Liver (tissue), 9 donors: ENCODE results near the gene FBXO3. TPM values are rescaled to one million over a fixed set of nuclear protein-coding genes. Genes with fewer than 3 reads are reported as not detected.
"Not testable (repeated sequence)": the region's sequence is repeated elsewhere in the genome, so short reads cannot be mapped to it uniquely, and the experiment has no call there.

Experiments used
- DNase-seq: peaks from one replicate; pipeline ENCODE4 v3.0.0-alpha.2; 2017; ENCODE audit warnings: low spot score
- H3K27ac ChIP-seq, 2 donors: one replicate each; pipeline ENCODE4 v1.7.0; 2013; ENCODE audit warnings: inconsistent platforms in 2 of 2, low read length in 2 of 2, control low read depth in 1 of 2, low read depth in 1 of 2, mild to moderate bottlenecking in 1 of 2
- H3K27me3 ChIP-seq, 4 donors: one replicate each; pipeline versions ENCODE4 v1.6.1 to v1.7.0; 2013; ENCODE audit warnings: low read length in 3 of 4, inconsistent platforms in 1 of 4, mild to moderate bottlenecking in 1 of 4, moderate library complexity in 1 of 4; ENCODE audit not compliant: control insufficient read depth in 4 of 4, insufficient read depth in 4 of 4
- H3K36me3 ChIP-seq, 4 donors: one replicate each; pipeline versions ENCODE4 v1.6.1 to v1.7.0; 2013; ENCODE audit warnings: low read length in 3 of 4, mild to moderate bottlenecking in 3 of 4, low read depth in 1 of 4, moderate library complexity in 1 of 4; ENCODE audit not compliant: control insufficient read depth in 4 of 4, insufficient read depth in 3 of 4
- H3K4me1 ChIP-seq, 4 donors: one replicate each; pipeline versions ENCODE4 v1.6.1 to v1.7.0; 2013; ENCODE audit warnings: low read length in 3 of 4, mild to moderate bottlenecking in 3 of 4, moderate library complexity in 1 of 4; ENCODE audit not compliant: control insufficient read depth in 4 of 4, insufficient read depth in 4 of 4
- H3K4me3 ChIP-seq, 3 donors: one replicate each; pipeline versions ENCODE4 v1.6.1 to v1.7.0; 2013; ENCODE audit warnings: low read length in 3 of 3, control low read depth in 1 of 3, low read depth in 1 of 3, mild to moderate bottlenecking in 1 of 3
- H3K9ac ChIP-seq, 2 donors: one replicate each; pipeline ENCODE4 v1.7.0; 2013; ENCODE audit warnings: low read length in 2 of 2, mild to moderate bottlenecking in 2 of 2, moderate library complexity in 2 of 2, control low read depth in 1 of 2, low read depth in 1 of 2
- H3K9me3 ChIP-seq, 4 donors: one replicate each; pipeline versions ENCODE4 v1.6.1 to v1.7.0; 2013; ENCODE audit warnings: low read length in 3 of 4; ENCODE audit not compliant: control insufficient read depth in 4 of 4
- EGR1 ChIP-seq, 2 donors: IDR thresholded peaks; 2 replicates each; pipeline ENCODE4 v1.6.1; 2016 to 2018; ENCODE audit warnings: antibody characterized with exemption in 2 of 2, low read depth in 2 of 2
- FOXA2 ChIP-seq: IDR thresholded peaks from 2 replicates; pipeline ENCODE4 v1.6.1; 2016; ENCODE audit warnings: antibody characterized with exemption
- GABPA ChIP-seq, 2 donors: IDR thresholded peaks in 1 of 2; conservative IDR thresholded peaks in 1 of 2; 2 replicates each; pipeline ENCODE4 v1.6.1; 2016; ENCODE audit warnings: antibody characterized with exemption in 2 of 2, mild to moderate bottlenecking in 1 of 2, moderate library complexity in 1 of 2
- HNF4A ChIP-seq, 2 donors: conservative IDR thresholded peaks; 2 replicates each; pipeline ENCODE4 v1.6.1; 2016; ENCODE audit warnings: antibody characterized with exemption in 2 of 2, mild to moderate bottlenecking in 2 of 2
- HNF4G ChIP-seq: IDR thresholded peaks from 2 replicates; pipeline ENCODE4 v1.6.1; 2016; ENCODE audit warnings: antibody characterized with exemption
- JUND ChIP-seq, 2 donors: IDR thresholded peaks; 2 replicates each; pipeline ENCODE4 v1.6.1; 2016; ENCODE audit warnings: antibody characterized with exemption in 2 of 2
- NR2F2 ChIP-seq: IDR thresholded peaks from 2 replicates; pipeline ENCODE4 v1.6.1; 2016; ENCODE audit warnings: antibody characterized with exemption
- RXRA ChIP-seq, 2 donors: IDR thresholded peaks; 2 replicates each; pipeline ENCODE4 v1.6.1; 2017 to 2018; ENCODE audit warnings: antibody characterized with exemption in 2 of 2, mild to moderate bottlenecking in 1 of 2
- TAF1 ChIP-seq: conservative IDR thresholded peaks from 2 replicates; pipeline ENCODE4 v1.6.1; 2016; ENCODE audit warnings: antibody characterized with exemption, mild to moderate bottlenecking
- YY1 ChIP-seq: IDR thresholded peaks from 2 replicates; pipeline ENCODE4 v1.6.1; 2016; ENCODE audit warnings: antibody characterized with exemption, mild to moderate bottlenecking
- WGBS: extraction: QIAGEN DNeasy Blood & Tissue Kit; methylation state at CpG from one replicate; pipeline ENCODE4 v1.1.7; 2013; 5-methylcytosine and 5-hydroxymethylcytosine counted together
- polyA plus RNA-seq, 2 donors: library from polyadenylated mRNA; stranded (reverse) in 1 of 2; unstranded in 1 of 2; fragments of 200-250 nt in 1 of 2; fragments of >200 nt in 1 of 2; fragmentation: Nextera tagmentation in 1 of 2; extraction: Ambion mirVana in 1 of 2; gene quantifications; one replicate each; pipeline versions ENCODE4 v1.2.1 to v1.2.3, GENCODE V29; 2013 to 2015
- total RNA-seq, 2 donors: library from RNA; depleted of rRNA; stranded (reverse); fragments of >200 nt; gene quantifications; one replicate each; pipeline ENCODE4 v1.2.3, GENCODE V29; 2014
- TF ChIP-seq, protein P1 (sequence below): IDR thresholded peaks from 2 replicates; pipeline ENCODE4 v1.6.1; 2016; ENCODE audit warnings: antibody characterized with exemption
- TF ChIP-seq, protein P2 (sequence below): fragments of 150-350 bp; IDR thresholded peaks from 2 replicates; pipeline ENCODE4 v1.5.1; 2017; ENCODE audit warnings: improper control_type of control experiment, low read depth, low read length; ENCODE audit not compliant: missing input control
- donor health status: healthy.
- donor health status: healthy.
- donor health status: healthy.
- donor health status: healthy.
- donor health status: healthy.

FBXO3 gene
- total and polyA plus RNA-seq, 4 donors: 12.2 to 36.4 (median 18.8) TPM

DNA sequence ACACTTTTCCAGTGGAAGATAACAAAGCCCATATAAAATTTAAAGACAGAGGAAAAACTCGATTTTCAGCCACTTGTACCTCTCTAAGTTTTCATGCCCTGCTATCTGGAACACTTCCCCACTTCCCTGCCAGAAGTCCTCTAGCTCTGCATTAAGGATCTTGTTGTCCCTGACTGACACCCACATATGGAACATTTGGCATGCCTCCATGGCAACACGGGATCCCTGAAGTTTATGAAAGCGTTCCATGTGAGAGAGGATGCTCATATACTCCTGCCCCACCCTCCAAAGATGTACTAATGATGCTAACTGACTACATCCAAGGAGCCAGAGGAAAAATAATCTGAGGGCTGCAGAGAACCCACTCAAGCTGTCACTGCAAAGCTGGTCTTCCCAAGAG lies 64.9 kb downstream of the FBXO3 start:
- H3K4me1 ChIP-seq: peaks cover 5 to 15% (median 13%) of the 10 kb centered on the region in 4 donors

DNA sequence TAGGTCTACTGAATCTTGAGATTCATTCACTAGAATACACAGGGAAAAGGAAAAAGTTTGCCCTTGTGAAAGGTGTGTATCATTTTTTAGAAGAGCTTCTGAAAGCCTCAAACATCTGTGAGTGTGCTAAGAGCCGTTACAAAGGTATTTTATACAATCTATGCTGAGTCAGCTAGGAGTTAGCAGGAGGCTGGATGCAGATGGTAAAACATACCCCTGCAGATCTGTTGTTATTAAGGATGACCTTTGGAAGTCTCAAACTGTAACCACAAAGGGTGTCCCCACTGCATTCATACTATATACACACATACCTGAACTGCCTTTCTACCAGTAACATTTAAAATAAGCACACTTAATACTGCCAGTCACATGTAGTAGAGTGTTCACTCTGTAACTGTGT lies 65.3 kb downstream of the FBXO3 start:
- Histone ChIP-seq H3K9ac (no peak overlapping the region), H3K4me3 (no peak overlapping the region), H3K27me3 (no peaks in the 10 kb centered on the region), H3K36me3 (peaks cover 4 to 22% (median 16%) of the 10 kb centered on the region in 4 donors), H3K4me1 (peaks cover 4 to 14% (median 12%) of the 10 kb centered on the region in 4 donors), H3K9me3 (no peaks in the 10 kb centered on the region), H3K27ac (no peak overlapping the region)
- no peak for DNase-seq
- 91% methylated on average over 1 of the region's 1 CpG for WGBS
- TF ChIP-seq, protein P1, sequence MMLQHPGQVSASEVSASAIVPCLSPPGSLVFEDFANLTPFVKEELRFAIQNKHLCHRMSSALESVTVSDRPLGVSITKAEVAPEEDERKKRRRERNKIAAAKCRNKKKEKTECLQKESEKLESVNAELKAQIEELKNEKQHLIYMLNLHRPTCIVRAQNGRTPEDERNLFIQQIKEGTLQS: no peak
- no peak for TF ChIP-seq HNF4A (conservative IDR thresholded peaks at IDR 0.05)
- TF ChIP-seq GABPA (IDR thresholded peaks at IDR 0.05 in 1 of 2, conservative IDR thresholded peaks at IDR 0.05 in 1 of 2): no peak
- TF ChIP-seq EGR1 (IDR thresholded peaks at IDR 0.05; ENCODE audit: low read depth in 2 of 2): no peak
- TF ChIP-seq, protein P2, sequence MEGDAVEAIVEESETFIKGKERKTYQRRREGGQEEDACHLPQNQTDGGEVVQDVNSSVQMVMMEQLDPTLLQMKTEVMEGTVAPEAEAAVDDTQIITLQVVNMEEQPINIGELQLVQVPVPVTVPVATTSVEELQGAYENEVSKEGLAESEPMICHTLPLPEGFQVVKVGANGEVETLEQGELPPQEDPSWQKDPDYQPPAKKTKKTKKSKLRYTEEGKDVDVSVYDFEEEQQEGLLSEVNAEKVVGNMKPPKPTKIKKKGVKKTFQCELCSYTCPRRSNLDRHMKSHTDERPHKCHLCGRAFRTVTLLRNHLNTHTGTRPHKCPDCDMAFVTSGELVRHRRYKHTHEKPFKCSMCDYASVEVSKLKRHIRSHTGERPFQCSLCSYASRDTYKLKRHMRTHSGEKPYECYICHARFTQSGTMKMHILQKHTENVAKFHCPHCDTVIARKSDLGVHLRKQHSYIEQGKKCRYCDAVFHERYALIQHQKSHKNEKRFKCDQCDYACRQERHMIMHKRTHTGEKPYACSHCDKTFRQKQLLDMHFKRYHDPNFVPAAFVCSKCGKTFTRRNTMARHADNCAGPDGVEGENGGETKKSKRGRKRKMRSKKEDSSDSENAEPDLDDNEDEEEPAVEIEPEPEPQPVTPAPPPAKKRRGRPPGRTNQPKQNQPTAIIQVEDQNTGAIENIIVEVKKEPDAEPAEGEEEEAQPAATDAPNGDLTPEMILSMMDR: no peak
- TF ChIP-seq YY1: no peak
- TF ChIP-seq HNF4G: no peak
- TF ChIP-seq NR2F2: no peak
- no peak for TF ChIP-seq FOXA2
- TF ChIP-seq JUND (IDR thresholded peaks at IDR 0.05): no peak
- TF ChIP-seq TAF1: no peak

More for the DNA sequence above, 64.9 kb downstream of the FBXO3 start:
- H3K36me3 ChIP-seq: peaks cover 4 to 22% (median 18%) of the 10 kb centered on the region in 4 donors
- no peak overlapping the region for H3K4me3 ChIP-seq
- no peaks in the 10 kb centered on the region for H3K27me3 ChIP-seq
- WGBS: 82% methylated on average over 3 of the region's 3 CpGs
- H3K27ac ChIP-seq: no peak overlapping the region
- TF ChIP-seq, protein P1: no peak
- TF ChIP-seq HNF4G (no peak), JUND (IDR thresholded peaks at IDR 0.05) (no peak), TAF1 (no peak), HNF4A (conservative IDR thresholded peaks at IDR 0.05) (no peak)
- H3K9me3 ChIP-seq: no peaks in the 10 kb centered on the region
- no peak overlapping the region for H3K9ac ChIP-seq
- no peak for DNase-seq

DNA sequence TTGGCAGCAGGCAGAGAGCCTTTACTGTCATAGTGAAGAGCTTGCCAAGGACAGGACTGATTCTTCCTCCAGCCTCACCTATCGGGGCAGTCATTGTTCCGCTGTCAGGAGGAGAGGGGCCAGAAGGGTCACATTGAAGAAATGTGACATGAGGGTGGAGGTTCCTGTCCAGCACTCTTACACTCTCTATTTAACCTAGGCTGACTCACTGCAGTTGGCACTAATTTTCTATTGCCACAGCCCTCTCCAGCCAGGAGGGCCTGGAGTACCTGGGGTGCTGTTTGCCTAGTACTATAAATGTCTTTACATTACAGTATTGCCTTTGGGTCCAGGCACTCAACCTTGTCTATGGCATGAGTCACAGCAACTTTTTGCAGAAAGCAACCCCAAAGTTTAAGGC lies 66.5 kb downstream of the FBXO3 start:
- H3K4me3 ChIP-seq, DNase-seq, H3K9ac ChIP-seq, H3K9me3 ChIP-seq, H3K27me3 ChIP-seq: not testable (repeated sequence)
- WGBS: 66% methylated on average over 2 of the region's 2 CpGs
- TF ChIP-seq RXRA (IDR thresholded peaks at IDR 0.05): peak in 1 of 2 donors; percentile 32
- peak in 1 of 2 donors; percentile 73 for TF ChIP-seq JUND (IDR thresholded peaks at IDR 0.05)
- TF ChIP-seq HNF4A (conservative IDR thresholded peaks at IDR 0.05): peak in 1 of 2 donors; percentile 22
- Histone ChIP-seq H3K27ac (peak overlapping the region in 1 of 2 donors; percentile 53), H3K4me1 (peaks cover 2 to 13% (median 7%) of the 10 kb centered on the region in 4 donors), H3K36me3 (peaks cover 4 to 22% (median 16%) of the 10 kb centered on the region in 4 donors)
